Right lobe of liver (tissue), 4 donors: ENCODE measurements around the gene SLC2A8.

ENCODE experiments used
- CTCF ChIP-seq, 4 donors: fragments of 200-600 bp in 3 of 4; fragments of 450-650 bp in 1 of 4; IDR thresholded peaks; one replicate each; pipeline versions ENCODE4 v1.5.1 to v1.8.0; 2016 to 2022; ENCODE audit warnings: antibody characterized with exemption in 4 of 4, mild to moderate bottlenecking in 2 of 4
- POLR2A ChIP-seq: fragments of 450-650 bp; IDR thresholded peaks from one replicate; pipeline ENCODE4 v1.6.1; 2017; ENCODE audit warnings: antibody characterized with exemption, mild to moderate bottlenecking
- donor health status: DM: no; HTN: no; CAD: no.
- donor health status: DM: no; HTN: no; CAD: no.
- donor health status: DM: no; HTN: yes; CAD: no.

GRCh38 chr9:127395497-127396252, 1.3 kb upstream of the SLC2A8 start:
- TF ChIP-seq POLR2A (no peak), CTCF (IDR thresholded peaks at IDR 0.05) (no peak)
